Endometrium (tissue), 2 donors: ENCODE results near the gene KRT4.

ENCODE experiments used
- FAIRE-seq: peaks from 2 replicates; lab custom pipeline; 2012; peaks lifted over from hg19 to GRCh38; lab: Jason Lieb, UNC
- donor health status: control.
- donor health status: control.

Gene KRT4

GRCh38 chr12:52836491-52837412 lies 22.8 kb upstream of the KRT4 start:
- FAIRE-seq: no peak

GRCh38 chr12:52836042-52836466 lies 22.1 kb upstream of the KRT4 start:
- no peak for FAIRE-seq

- FAIRE-seq: no peak
Measured at GRCh38 chr12:52835271-52836041, 21.5 kb upstream of the KRT4 start.

GRCh38 chr12:52834727-52835001 lies 20.7 kb upstream of the KRT4 start:
- no peak for FAIRE-seq

- FAIRE-seq: no peak
Measured at GRCh38 chr12:52833922-52834726, 20.2 kb upstream of the KRT4 start, which contains the start of gene KRT79. Gene KRT79 (minus strand): TSS chr12:52834311. CDS start chr12:52834260, 51 bp downstream.

- no peak for FAIRE-seq
Measured at GRCh38 chr12:52832985-52833905, 19.3 kb upstream of the KRT4 start.

- FAIRE-seq: no peak
Measured at GRCh38 chr12:52832451-52832850, 18.5 kb upstream of the KRT4 start.

GRCh38 chr12:52831251-52831650 lies 17.3 kb upstream of the KRT4 start:
- FAIRE-seq: no peak

GRCh38 chr12:52829986-52830770 lies 16.3 kb upstream of the KRT4 start:
- FAIRE-seq: no peak

GRCh38 chr12:52828591-52829021 lies 14.7 kb upstream of the KRT4 start:
- FAIRE-seq: no peak

- no peak for FAIRE-seq
Measured at GRCh38 chr12:52828156-52828555, 14.2 kb upstream of the KRT4 start.

- no peak for FAIRE-seq
Measured at GRCh38 chr12:52827499-52828090, 13.7 kb upstream of the KRT4 start.

GRCh38 chr12:52826611-52827498 lies 12.9 kb upstream of the KRT4 start:
- no peak for FAIRE-seq

- no peak for FAIRE-seq
Measured at GRCh38 chr12:52825961-52826360, 12.0 kb upstream of the KRT4 start.

GRCh38 chr12:52824741-52825410 lies 11.0 kb upstream of the KRT4 start:
- no peak for FAIRE-seq

GRCh38 chr12:52823761-52824450 lies 10.0 kb upstream of the KRT4 start:
- no peak for FAIRE-seq

GRCh38 chr12:52822771-52823510 lies 9.0 kb upstream of the KRT4 start:
- no peak for FAIRE-seq
